Measurements from ENCODE around the gene RAI1.
"Not testable (repeated sequence)": the region's sequence is repeated elsewhere in the genome, so short reads cannot be mapped to it uniquely, and the experiment has no call there.

Gene RAI1

DNA sequence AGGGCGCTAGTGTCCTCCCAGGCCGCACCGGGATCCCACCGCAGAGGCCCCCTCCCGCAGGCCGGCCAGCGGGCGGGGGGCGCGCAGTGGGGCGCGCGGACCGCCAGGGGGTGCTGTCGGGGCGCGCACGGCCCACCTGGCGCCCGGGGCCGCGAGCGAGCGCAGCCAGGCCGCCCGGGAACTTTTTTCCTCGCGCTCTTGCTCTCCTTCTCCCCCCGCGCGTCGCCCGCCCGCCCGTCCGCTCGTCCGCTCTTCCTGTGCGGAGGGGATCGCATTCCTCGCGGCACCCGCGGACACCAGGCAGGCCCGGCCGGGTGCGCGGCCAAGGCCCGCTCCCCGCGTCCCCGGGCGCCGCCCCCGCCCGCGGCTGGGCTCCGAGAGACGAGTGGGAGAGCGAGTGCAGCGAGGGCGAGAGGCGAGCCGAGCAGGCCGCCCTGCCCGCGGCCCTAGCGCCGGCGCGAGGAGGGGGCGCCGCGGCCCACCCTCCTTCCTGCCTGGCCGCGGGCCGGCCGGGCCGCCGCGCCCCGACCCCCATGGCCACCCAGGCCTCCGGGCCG lies at the start of gene RAI1:
Gene RAI1 (plus strand): TSS at position 272 of the 557 bp plus-strand sequence. CDS start 111,491 bp downstream, outside the sequence.
- ATAC-seq, result peak; percentile 43
- TF ChIP-seq ZNF565 (CRISPR knock-in tag; conservative IDR thresholded peaks at IDR 0.05; ENCODE audit: low read depth) (no peak), ARNTL (CRISPR knock-in tag; IDR thresholded peaks at IDR 0.05; ENCODE audit: borderline replicate concordance, low read depth) (no peak), ZC3H10 (CRISPR knock-in tag; IDR thresholded peaks at IDR 0.05) (no peak), BACH2 (CRISPR knock-in tag; IDR thresholded peaks at IDR 0.05; ENCODE audit: borderline replicate concordance) (no peak), TOX (CRISPR knock-in tag; IDR thresholded peaks at IDR 0.05; ENCODE audit: borderline replicate concordance) (no peak), PPARA (CRISPR knock-in tag; IDR thresholded peaks at IDR 0.05; ENCODE audit: borderline replicate concordance) (no peak), PATZ1 (CRISPR knock-in tag; IDR thresholded peaks at IDR 0.05; ENCODE audit: borderline replicate concordance) (no peak), CSRNP3 (CRISPR knock-in tag; IDR thresholded peaks at IDR 0.05) (no peak), GLIS3 (CRISPR knock-in tag; IDR thresholded peaks at IDR 0.05) (no peak), OSR1 (CRISPR knock-in tag; IDR thresholded peaks at IDR 0.05) (no peak), ZNF70 (CRISPR knock-in tag; IDR thresholded peaks at IDR 0.05) (no peak)
- TF ChIP-seq, protein P1, sequence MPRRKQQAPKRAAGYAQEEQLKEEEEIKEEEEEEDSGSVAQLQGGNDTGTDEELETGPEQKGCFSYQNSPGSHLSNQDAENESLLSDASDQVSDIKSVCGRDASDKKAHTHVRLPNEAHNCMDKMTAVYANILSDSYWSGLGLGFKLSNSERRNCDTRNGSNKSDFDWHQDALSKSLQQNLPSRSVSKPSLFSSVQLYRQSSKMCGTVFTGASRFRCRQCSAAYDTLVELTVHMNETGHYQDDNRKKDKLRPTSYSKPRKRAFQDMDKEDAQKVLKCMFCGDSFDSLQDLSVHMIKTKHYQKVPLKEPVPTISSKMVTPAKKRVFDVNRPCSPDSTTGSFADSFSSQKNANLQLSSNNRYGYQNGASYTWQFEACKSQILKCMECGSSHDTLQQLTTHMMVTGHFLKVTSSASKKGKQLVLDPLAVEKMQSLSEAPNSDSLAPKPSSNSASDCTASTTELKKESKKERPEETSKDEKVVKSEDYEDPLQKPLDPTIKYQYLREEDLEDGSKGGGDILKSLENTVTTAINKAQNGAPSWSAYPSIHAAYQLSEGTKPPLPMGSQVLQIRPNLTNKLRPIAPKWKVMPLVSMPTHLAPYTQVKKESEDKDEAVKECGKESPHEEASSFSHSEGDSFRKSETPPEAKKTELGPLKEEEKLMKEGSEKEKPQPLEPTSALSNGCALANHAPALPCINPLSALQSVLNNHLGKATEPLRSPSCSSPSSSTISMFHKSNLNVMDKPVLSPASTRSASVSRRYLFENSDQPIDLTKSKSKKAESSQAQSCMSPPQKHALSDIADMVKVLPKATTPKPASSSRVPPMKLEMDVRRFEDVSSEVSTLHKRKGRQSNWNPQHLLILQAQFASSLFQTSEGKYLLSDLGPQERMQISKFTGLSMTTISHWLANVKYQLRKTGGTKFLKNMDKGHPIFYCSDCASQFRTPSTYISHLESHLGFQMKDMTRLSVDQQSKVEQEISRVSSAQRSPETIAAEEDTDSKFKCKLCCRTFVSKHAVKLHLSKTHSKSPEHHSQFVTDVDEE (CRISPR knock-in tag; IDR thresholded peaks at IDR 0.05), result no peak
- TF ChIP-seq, protein P2, sequence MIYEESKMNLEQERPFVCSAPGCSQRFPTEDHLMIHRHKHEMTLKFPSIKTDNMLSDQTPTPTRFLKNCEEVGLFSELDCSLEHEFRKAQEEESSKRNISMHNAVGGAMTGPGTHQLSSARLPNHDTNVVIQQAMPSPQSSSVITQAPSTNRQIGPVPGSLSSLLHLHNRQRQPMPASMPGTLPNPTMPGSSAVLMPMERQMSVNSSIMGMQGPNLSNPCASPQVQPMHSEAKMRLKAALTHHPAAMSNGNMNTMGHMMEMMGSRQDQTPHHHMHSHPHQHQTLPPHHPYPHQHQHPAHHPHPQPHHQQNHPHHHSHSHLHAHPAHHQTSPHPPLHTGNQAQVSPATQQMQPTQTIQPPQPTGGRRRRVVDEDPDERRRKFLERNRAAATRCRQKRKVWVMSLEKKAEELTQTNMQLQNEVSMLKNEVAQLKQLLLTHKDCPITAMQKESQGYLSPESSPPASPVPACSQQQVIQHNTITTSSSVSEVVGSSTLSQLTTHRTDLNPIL (CRISPR knock-in tag; IDR thresholded peaks at IDR 0.05; ENCODE audit: low read depth), result no peak

DNA sequence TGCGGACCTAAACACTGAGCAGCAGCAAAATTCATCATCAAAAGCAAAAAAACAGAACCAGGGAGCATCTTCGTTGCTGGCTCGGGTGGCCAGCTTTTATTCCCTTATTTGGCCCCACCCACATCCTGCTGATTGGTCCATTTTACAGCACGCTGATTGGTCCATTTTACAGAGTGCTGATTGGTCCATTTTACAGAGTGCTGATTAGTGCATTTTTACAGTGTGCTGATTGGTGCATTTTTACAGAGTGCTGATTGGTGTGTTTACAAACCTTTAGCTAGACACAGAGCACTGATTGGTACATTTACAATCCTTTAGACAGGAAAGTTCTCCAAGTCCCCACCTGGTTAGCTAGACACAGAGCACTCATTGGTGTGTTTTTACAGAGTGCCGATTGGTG lies 48.6 kb upstream of the RAI1 start:
- ATAC-seq, result not testable (repeated sequence)

DNA sequence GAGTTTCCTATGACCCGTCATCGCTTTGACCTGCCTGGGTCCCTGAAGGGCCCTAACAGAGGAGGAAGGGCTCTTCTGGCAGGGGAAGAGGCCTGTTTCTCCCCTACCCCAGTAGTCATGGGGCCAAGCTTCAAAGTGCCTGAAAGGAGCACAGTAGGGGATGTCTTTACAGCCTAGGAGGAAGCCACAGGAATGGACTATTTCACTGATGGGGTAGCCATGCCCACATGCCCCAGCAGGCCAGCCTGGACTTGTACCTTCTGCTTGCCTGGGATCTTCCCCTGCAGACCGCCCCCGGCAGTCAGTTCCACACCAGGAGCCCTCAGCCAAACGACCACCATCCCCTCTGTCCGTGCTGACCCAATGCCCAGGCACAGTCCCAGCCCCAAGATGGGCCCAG lies 47.9 kb upstream of the RAI1 start:
- TF ChIP-seq ZC3H10 (CRISPR knock-in tag; IDR thresholded peaks at IDR 0.05) (no peak), ZFP3 (CRISPR knock-in tag; IDR thresholded peaks at IDR 0.05) (no peak), ESRRG (CRISPR knock-in tag; IDR thresholded peaks at IDR 0.05) (no peak), RARB (CRISPR knock-in tag; IDR thresholded peaks at IDR 0.05) (no peak)
- TF ChIP-seq, protein P2 (CRISPR knock-in tag; IDR thresholded peaks at IDR 0.05; ENCODE audit: low read depth), result no peak

GRCh38 chr17:17635126-17635525 lies 46.1 kb upstream of the RAI1 start:
- no peak for ATAC-seq
- no peak for TF ChIP-seq ZFP30 (CRISPR knock-in tag; IDR thresholded peaks at IDR 0.05)
- TF ChIP-seq ISL1 (CRISPR knock-in tag; IDR thresholded peaks at IDR 0.05), result no peak
- TF ChIP-seq, protein P1 (CRISPR knock-in tag; IDR thresholded peaks at IDR 0.05), result no peak
- no peak for TF ChIP-seq PATZ1 (CRISPR knock-in tag; IDR thresholded peaks at IDR 0.05; ENCODE audit: borderline replicate concordance)
- TF ChIP-seq BACH2 (CRISPR knock-in tag; IDR thresholded peaks at IDR 0.05; ENCODE audit: borderline replicate concordance), result no peak
- TF ChIP-seq ZNF8 (CRISPR knock-in tag; IDR thresholded peaks at IDR 0.05), result no peak
- TF ChIP-seq PPARA (CRISPR knock-in tag; IDR thresholded peaks at IDR 0.05; ENCODE audit: borderline replicate concordance), result no peak
- no peak for TF ChIP-seq ARNTL (CRISPR knock-in tag; IDR thresholded peaks at IDR 0.05; ENCODE audit: borderline replicate concordance, low read depth)
- TF ChIP-seq CSDC2 (CRISPR knock-in tag; IDR thresholded peaks at IDR 0.05), result no peak

More for the DNA sequence above, 47.9 kb upstream of the RAI1 start:
- ATAC-seq, result no peak

All from SK-N-SH treated with all-trans-retinoic acid at 6 μM for 48 hours (cell line).